ENCODE measurements around the gene DAPK2. TPM values are rescaled to one million over a fixed set of nuclear protein-coding genes. Genes with fewer than 3 reads are reported as not detected.

The DAPK2 gene
- total and polyA plus RNA-seq, 4 donors: 4.0 to 6.7 (median 6.7) TPM

GRCh38 chr15:63948436-63948835 lies 97.8 kb downstream of the DAPK2 start:
- H3K36me3 ChIP-seq (ENCODE audit: control insufficient read depth, insufficient read depth, low read length): no peaks in the 10 kb centered on the region
- no peak for DNase-seq (ENCODE audit: low read depth in 4 of 6, low spot score in 6 of 6)
- H3K4me3 ChIP-seq (ENCODE audit: low read depth, low read length): no peak overlapping the region
- peaks cover 5% of the 10 kb centered on the region for H3K4me1 ChIP-seq (ENCODE audit: control insufficient read depth, insufficient read depth, low read length)
- H3K27me3 ChIP-seq (ENCODE audit: control insufficient read depth, insufficient read depth, low read length): no peaks in the 10 kb centered on the region
- no peaks in the 10 kb centered on the region for H3K9me3 ChIP-seq (ENCODE audit: control insufficient read depth, insufficient read depth, low read length)
- WGBS (ENCODE audit: insufficient coverage): 96% methylated on average over 5 of the region's 5 CpGs
- no peak overlapping the region for H3K27ac ChIP-seq (ENCODE audit: low read depth, low read length)

DNA sequence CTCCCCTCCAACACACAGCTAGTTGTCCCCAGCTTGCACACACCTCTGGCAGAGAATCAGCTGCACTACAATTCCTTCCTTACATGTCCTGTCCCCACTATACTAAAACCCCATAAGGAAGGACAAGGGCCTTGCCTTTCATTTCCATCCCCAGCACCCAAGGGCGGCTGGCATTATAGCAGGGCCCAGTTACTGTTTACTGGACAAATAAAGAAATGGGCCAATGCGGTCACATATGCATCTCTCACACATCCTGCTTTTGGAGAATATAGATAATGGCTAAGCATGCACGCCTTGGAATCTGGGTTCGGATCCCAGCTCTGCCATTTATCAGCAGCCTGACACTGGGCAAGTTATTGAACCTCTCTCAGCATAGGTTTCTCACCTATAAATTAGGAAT lies 99.1 kb downstream of the DAPK2 start:
- Histone ChIP-seq H3K27ac (ENCODE audit: low read depth, low read length) (no peak overlapping the region), H3K4me3 (ENCODE audit: low read depth, low read length) (no peak overlapping the region)
- no CpG with 5 or more reads among the region's 4 CpGs for WGBS (ENCODE audit: insufficient coverage)

GRCh38 chr15:63946524-63947065 lies 99.7 kb downstream of the DAPK2 start:
- Histone ChIP-seq H3K4me3 (ENCODE audit: low read depth, low read length) (no peak overlapping the region), H3K4me1 (ENCODE audit: control insufficient read depth, insufficient read depth, low read length) (peaks cover 5% of the 10 kb centered on the region), H3K27ac (ENCODE audit: low read depth, low read length) (no peak overlapping the region), H3K27me3 (ENCODE audit: control insufficient read depth, insufficient read depth, low read length) (no peaks in the 10 kb centered on the region), H3K36me3 (ENCODE audit: control insufficient read depth, insufficient read depth, low read length) (no peaks in the 10 kb centered on the region), H3K9me3 (ENCODE audit: control insufficient read depth, insufficient read depth, low read length) (no peaks in the 10 kb centered on the region)
- DNase-seq (ENCODE audit: low read depth in 4 of 6, low spot score in 6 of 6): no peak
- WGBS (ENCODE audit: insufficient coverage): 85% methylated on average over 4 of the region's 4 CpGs

More for the DNA sequence above, 99.1 kb downstream of the DAPK2 start:
- Histone ChIP-seq H3K4me1 (ENCODE audit: control insufficient read depth, insufficient read depth, low read length) (peaks cover 5% of the 10 kb centered on the region), H3K27me3 (ENCODE audit: control insufficient read depth, insufficient read depth, low read length) (no peaks in the 10 kb centered on the region), H3K9me3 (ENCODE audit: control insufficient read depth, insufficient read depth, low read length) (no peaks in the 10 kb centered on the region), H3K36me3 (ENCODE audit: control insufficient read depth, insufficient read depth, low read length) (no peaks in the 10 kb centered on the region)
- DNase-seq (ENCODE audit: low read depth in 4 of 6, low spot score in 6 of 6): no peak

- Histone ChIP-seq H3K27me3 (ENCODE audit: control insufficient read depth, insufficient read depth, low read length) (no peaks in the 10 kb centered on the region), H3K4me1 (ENCODE audit: control insufficient read depth, insufficient read depth, low read length) (peaks cover 5% of the 10 kb centered on the region), H3K36me3 (ENCODE audit: control insufficient read depth, insufficient read depth, low read length) (no peaks in the 10 kb centered on the region), H3K27ac (ENCODE audit: low read depth, low read length) (no peak overlapping the region), H3K9me3 (ENCODE audit: control insufficient read depth, insufficient read depth, low read length) (no peaks in the 10 kb centered on the region), H3K4me3 (ENCODE audit: low read depth, low read length) (no peak overlapping the region)
- DNase-seq (ENCODE audit: low read depth in 4 of 6, low spot score in 6 of 6): no peak
- 97% methylated on average over 9 of the region's 9 CpGs for WGBS (ENCODE audit: insufficient coverage)
Observed at GRCh38 chr15:63945838-63946298, 100.4 kb downstream of the DAPK2 start.

DNA sequence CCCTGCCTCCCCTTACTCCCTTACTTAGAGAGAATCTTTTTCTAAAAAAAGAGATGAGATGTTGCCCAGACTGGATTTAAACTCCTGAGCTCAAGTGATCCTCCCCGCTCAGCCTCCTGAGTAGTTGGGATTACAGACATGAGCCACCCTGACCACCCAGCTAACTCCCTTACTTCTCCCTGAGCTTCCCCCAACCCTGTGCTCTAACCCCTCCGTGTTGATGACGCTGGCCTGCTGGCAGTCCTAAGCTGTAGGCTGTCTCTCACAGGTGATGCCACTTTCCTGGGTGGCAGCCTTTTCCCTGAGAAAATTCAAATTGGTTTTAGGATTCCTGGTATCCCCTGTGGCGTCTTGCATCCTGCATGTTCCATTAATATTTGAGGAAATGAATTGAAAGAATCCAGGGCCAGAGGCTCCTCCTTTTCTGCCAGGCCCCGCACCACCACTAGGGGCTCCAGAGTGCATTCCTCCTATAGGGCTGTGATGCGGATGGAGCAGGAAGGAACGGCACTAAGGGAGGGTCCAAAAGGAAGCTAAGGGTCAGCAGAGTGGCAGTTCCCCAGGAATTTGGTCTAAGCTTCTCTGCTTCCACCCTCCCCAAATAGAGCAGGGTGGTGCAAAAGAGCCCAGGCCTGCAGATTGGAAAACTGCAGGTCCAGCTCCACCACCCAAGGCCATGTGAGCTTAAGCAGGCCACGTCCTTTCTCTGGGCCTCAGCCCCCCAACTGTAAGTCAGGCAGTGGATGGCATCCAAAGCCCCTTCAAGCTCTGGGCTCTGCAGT lies 101.1 kb downstream of the DAPK2 start:
- Histone ChIP-seq H3K4me1 (ENCODE audit: control insufficient read depth, insufficient read depth, low read length) (peaks cover 5% of the 10 kb centered on the region), H3K27me3 (ENCODE audit: control insufficient read depth, insufficient read depth, low read length) (no peaks in the 10 kb centered on the region), H3K4me3 (ENCODE audit: low read depth, low read length) (no peak overlapping the region), H3K36me3 (ENCODE audit: control insufficient read depth, insufficient read depth, low read length) (no peaks in the 10 kb centered on the region), H3K27ac (ENCODE audit: low read depth, low read length) (no peak overlapping the region), H3K9me3 (ENCODE audit: control insufficient read depth, insufficient read depth, low read length) (no peaks in the 10 kb centered on the region)
- 60% methylated on average over 5 of the region's 8 CpGs for WGBS (ENCODE audit: insufficient coverage)
- peak in 2 of 6 donors; percentile 71 for DNase-seq (ENCODE audit: low read depth in 4 of 6, low spot score in 6 of 6)

GRCh38 chr15:63944681-63944955 lies 101.7 kb downstream of the DAPK2 start:
- no peaks in the 10 kb centered on the region for H3K36me3 ChIP-seq (ENCODE audit: control insufficient read depth, insufficient read depth, low read length)
- WGBS (ENCODE audit: insufficient coverage): 81% methylated on average over 3 of the region's 3 CpGs

DNA sequence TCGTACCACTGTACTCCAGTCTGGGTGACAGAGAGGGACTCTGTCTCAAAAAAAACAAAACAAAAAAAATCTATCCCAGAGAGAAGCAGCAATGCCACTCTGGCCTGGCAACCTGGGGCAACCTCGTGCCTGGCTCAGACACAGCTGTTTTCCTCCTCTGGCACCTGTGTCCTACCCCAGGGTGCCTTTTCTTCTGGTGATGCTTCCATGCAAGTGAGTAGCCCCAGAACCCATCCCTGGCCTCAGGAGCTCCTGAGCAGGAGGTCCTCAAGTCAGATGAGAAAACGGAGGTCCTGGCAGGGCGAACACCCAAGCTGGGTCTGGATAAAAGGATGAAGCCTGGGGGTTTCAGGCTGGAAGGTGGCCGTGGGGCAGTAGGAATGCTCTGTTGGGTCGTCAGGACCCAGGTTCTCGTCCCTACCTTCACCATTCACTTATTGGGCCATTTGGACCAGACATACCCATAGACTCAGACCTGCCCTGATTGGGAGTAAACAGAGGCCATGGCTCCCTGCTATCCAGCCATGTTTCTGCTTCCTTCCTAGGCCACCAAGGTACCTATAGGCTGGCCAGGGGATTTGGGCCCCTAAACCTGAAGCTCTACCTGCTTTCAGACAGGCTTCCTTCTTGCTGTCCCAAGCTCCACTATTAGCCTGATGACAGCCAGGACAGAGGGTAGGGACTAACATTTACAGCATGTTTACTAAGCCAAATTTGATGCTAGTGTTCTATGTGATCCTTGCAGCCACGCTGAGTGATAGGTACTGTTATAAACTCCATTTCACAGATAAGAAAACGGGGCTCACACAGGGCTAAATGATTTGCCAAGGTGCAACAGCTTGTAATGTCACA lies 102.2 kb downstream of the DAPK2 start:
- Histone ChIP-seq H3K27me3 (ENCODE audit: control insufficient read depth, insufficient read depth, low read length) (no peaks in the 10 kb centered on the region), H3K27ac (ENCODE audit: low read depth, low read length) (no peak overlapping the region), H3K9me3 (ENCODE audit: control insufficient read depth, insufficient read depth, low read length) (no peaks in the 10 kb centered on the region), H3K4me3 (ENCODE audit: low read depth, low read length) (no peak overlapping the region), H3K4me1 (ENCODE audit: control insufficient read depth, insufficient read depth, low read length) (peaks cover 9% of the 10 kb centered on the region), H3K36me3 (ENCODE audit: control insufficient read depth, insufficient read depth, low read length) (no peaks in the 10 kb centered on the region)
- WGBS (ENCODE audit: insufficient coverage): 61% methylated on average over 4 of the region's 9 CpGs
- no peak for DNase-seq (ENCODE audit: low read depth in 4 of 6, low spot score in 6 of 6)

More at GRCh38 chr15:63944681-63944955, 101.7 kb downstream of the DAPK2 start:
- Histone ChIP-seq H3K27ac (ENCODE audit: low read depth, low read length) (no peak overlapping the region), H3K4me1 (ENCODE audit: control insufficient read depth, insufficient read depth, low read length) (peaks cover 8% of the 10 kb centered on the region), H3K27me3 (ENCODE audit: control insufficient read depth, insufficient read depth, low read length) (no peaks in the 10 kb centered on the region), H3K4me3 (ENCODE audit: low read depth, low read length) (no peak overlapping the region), H3K9me3 (ENCODE audit: control insufficient read depth, insufficient read depth, low read length) (no peaks in the 10 kb centered on the region)
- no peak for DNase-seq (ENCODE audit: low read depth in 4 of 6, low spot score in 6 of 6)

- Histone ChIP-seq H3K4me3 (ENCODE audit: low read depth, low read length) (no peak overlapping the region), H3K27ac (ENCODE audit: low read depth, low read length) (no peak overlapping the region), H3K9me3 (ENCODE audit: control insufficient read depth, insufficient read depth, low read length) (no peaks in the 10 kb centered on the region), H3K4me1 (ENCODE audit: control insufficient read depth, insufficient read depth, low read length) (peaks cover 9% of the 10 kb centered on the region), H3K27me3 (ENCODE audit: control insufficient read depth, insufficient read depth, low read length) (no peaks in the 10 kb centered on the region), H3K36me3 (ENCODE audit: control insufficient read depth, insufficient read depth, low read length) (no peaks in the 10 kb centered on the region)
- no peak for DNase-seq (ENCODE audit: low read depth in 4 of 6, low spot score in 6 of 6)
- WGBS (ENCODE audit: insufficient coverage): 92% methylated on average over 3 of the region's 6 CpGs
Observed at GRCh38 chr15:63942486-63943365, 103.6 kb downstream of the DAPK2 start.
